ENCODE results near the gene G6PC2.
"Not testable (repeated sequence)": the region's sequence is repeated elsewhere in the genome, so short reads cannot be mapped to it uniquely, and the experiment has no call there.

The G6PC2 gene, protein sequence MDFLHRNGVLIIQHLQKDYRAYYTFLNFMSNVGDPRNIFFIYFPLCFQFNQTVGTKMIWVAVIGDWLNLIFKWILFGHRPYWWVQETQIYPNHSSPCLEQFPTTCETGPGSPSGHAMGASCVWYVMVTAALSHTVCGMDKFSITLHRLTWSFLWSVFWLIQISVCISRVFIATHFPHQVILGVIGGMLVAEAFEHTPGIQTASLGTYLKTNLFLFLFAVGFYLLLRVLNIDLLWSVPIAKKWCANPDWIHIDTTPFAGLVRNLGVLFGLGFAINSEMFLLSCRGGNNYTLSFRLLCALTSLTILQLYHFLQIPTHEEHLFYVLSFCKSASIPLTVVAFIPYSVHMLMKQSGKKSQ
- long read RNA-seq, donor 1, result 0 reads
- long read RNA-seq, donor 2, result 0 reads
- long read RNA-seq, donor 3, result 0 reads
- long read RNA-seq, donor 4, result 0 reads
- long read RNA-seq, donor 5, result 0 reads
- long read RNA-seq, donor 6, result 0 reads
- long read RNA-seq, donor 7, result 0 reads
- long read RNA-seq, donor 8, result 0 reads

GRCh38 chr2:168901003-168901402, at the start of gene G6PC2:
Gene G6PC2 (plus strand): TSS chr2:168901291. CDS start chr2:168901332, 41 bp downstream.
- no peak for DNase-seq

DNA sequence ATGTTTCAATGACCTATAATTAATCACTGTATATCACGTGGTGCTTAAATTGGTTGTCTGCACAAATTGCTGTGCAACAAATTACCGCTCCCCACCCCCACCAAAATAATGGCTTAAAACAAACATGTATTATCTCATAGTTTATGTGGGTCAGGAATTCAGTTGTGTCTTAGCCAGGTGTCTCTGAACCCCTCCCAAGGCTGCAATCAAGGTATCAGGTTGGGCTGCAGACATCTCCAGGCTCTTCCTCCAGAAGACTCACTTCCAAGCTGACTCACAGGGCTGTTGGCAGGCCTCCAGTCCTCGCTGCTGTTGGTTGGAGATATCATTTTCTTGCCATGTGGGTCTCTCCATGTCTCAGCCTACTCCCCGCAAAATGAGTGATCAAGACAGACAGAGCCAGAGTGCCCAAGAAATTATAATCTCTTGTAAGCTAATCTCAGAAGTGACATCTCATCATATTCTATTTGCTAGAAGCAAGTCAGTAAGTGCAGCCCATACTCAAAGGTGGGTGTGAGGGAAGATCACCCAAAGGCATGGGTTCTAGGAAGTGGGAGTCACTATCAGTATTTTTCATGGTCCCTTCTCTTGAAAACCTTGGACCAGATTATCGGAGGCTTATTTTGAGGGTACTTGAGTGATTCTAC, 49.3 kb upstream of the G6PC2 start:
- no peak for DNase-seq

GRCh38 chr2:168852481-168852880, 48.6 kb upstream of the G6PC2 start:
- DNase-seq, result no peak

GRCh38 chr2:168853471-168853870, 47.6 kb upstream of the G6PC2 start:
- no peak for DNase-seq

- DNase-seq, result no peak
These were observed 46.4 kb upstream of the G6PC2 start for GRCh38 chr2:168854651-168855050.

GRCh38 chr2:168855601-168856000, 45.5 kb upstream of the G6PC2 start:
- no peak for DNase-seq

DNA sequence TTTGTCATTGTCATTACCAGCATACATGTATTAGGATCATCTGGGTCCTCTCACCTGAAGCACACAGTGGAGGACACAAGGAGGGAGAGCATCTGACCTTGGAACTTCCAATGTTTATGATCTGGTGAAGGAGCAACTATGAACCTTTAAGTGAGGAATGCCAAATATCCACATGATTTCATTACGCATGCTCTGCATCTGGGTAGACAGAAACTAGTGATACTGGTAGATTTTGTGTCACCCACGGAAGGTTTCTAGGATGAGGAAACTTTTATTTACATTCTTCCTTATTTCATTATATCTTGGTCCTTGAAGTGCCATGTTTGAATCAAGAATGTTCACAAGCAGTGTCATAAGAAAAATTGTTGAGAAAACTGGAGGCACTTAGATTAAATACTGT, 42.9 kb upstream of the G6PC2 start:
- no peak for DNase-seq

DNA sequence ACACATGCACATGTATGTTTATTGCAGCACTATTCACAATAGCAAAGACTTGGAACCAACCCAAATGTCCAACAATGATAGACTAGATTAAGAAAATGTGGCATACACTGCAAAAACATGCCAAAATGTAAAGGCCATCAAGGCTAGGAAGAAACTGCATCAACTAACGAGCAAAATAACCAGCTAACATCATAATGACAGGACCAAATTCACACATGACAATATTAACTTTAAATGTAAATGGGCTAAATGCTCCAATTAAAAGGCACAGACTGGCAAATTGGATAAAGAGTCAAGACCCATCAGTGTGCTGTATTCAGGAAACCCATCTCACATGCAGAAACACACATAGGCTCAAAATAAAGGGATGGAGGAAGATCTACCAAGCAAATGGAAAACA, 33.9 kb upstream of the G6PC2 start:
- DNase-seq, result not testable (repeated sequence)

GRCh38 chr2:168870369-168870768, 30.7 kb upstream of the G6PC2 start:
- not testable (repeated sequence) for DNase-seq

GRCh38 chr2:168870824-168871223, 30.3 kb upstream of the G6PC2 start:
- not testable (repeated sequence) for DNase-seq

GRCh38 chr2:168874368-168875054, 26.6 kb upstream of the G6PC2 start:
- DNase-seq, result no peak

DNA sequence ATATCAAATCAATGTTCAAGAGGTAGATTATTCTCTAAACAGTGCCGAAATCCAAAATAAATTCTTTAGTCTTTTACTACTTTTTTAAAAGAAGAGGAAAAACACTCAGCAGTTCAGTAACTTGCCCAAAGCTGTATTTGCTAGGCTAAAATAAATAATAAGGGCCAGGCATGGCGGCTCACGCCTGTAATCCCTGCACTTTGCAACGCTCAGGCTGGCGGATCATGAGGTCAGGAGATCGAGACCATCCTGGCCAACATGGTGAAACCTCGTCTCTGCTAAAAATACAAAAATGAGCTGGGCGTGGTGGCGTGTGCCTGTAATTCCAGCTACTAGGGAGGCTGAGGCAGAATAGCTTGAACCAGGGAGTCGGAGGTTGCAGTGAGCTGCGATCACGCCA, 18.9 kb upstream of the G6PC2 start:
- not testable (repeated sequence) for DNase-seq

DNA sequence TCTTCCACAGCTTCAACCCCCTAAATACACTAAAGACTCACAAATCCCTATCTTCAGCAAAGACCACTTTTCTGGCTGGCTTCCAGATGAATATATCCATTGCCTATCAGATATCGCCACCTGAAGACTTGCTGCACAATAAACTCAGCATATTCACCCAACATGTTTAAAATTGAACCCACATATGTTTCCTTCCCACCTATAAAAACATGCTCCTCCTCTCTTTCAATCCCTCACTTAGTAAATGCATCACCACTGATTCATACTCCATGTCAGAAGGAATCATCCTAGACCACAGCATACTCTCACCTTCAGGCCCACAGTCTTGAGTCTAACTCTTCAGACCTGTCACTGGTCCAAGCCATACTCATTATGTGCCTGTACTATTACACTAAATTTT, 16.1 kb upstream of the G6PC2 start:
- DNase-seq, result no peak

GRCh38 chr2:168889635-168890005, 11.5 kb upstream of the G6PC2 start:
- no peak for DNase-seq

- DNase-seq, result peak; percentile 76
These were observed 10.9 kb upstream of the G6PC2 start, which contains the start of gene SPC25 for GRCh38 chr2:168890006-168890782. Gene SPC25 (minus strand): TSS chr2:168890430. CDS start chr2:168889519, 911 bp downstream.

- DNase-seq, result no peak
These were observed 8.8 kb upstream of the G6PC2 start for GRCh38 chr2:168892327-168892726.

DNA sequence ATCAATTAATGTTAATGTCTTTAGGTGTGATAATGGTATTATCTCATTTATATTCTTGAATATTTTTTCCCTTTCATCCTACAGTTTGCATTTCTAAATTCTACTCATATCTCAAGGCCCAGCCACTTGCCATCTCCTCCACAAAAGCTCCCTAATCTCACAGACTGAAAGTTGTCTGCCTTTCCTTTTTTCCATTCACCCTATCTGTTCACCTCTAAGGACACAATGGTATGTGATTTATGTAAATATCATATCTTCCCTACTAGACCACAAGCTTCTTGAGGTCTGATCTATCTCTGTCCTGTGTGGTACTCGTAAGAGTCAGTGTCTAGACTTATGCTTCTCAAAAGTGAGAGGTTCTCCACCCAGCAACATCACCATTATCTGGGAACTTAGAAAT, 7.0 kb upstream of the G6PC2 start:
- no peak for DNase-seq

GRCh38 chr2:168894720-168895119, 6.4 kb upstream of the G6PC2 start:
- no peak for DNase-seq

GRCh38 chr2:168895771-168896170, 5.3 kb upstream of the G6PC2 start:
- no peak for DNase-seq

DNA sequence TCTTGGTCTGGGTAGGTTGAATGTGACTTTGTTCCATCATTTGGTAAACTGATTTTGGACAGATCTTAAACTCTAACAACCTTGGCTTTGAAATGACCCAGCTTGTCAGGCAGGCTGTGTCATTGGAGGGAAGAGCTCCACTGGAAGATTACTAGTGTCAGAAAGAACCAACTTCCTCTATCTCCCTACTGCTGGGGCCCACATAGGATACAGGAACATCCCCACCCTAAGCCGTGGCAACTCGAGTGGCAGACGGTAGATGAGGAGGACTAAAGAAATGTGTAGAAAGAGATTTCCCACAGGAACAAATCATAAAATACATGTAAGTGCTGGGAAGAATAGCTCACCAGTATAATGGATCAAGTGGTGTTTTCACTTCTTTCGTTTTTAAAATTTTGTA, 4.3 kb upstream of the G6PC2 start:
- DNase-seq, result no peak

GRCh38 chr2:168897449-168897848, 3.6 kb upstream of the G6PC2 start:
- DNase-seq, result no peak

DNA sequence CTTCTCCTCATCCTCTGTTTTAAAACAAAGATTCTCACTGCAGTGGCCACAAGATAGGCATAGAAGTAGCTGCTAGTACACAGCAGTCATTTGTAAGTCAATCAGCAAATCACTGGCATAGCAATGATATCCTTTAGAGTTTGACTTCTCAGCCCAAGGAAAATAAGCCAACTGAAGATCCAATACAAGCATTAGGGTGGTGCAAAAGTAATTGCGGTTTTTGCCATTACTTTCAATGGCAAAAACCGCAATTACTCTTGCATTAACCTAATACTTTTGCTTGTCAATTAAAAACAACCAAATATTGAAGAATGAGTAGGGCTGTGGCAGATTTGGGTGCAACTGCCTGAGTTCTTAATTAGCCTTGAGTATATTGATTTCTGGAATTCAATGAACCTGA, 2.8 kb downstream of the G6PC2 start:
- DNase-seq, result no peak

Measured in right kidney (tissue), 9 donors.